Caco-2 (cell line): Measurements from ENCODE around the gene GTF3C5. TPM values are rescaled to one million over a fixed set of nuclear protein-coding genes. Genes with fewer than 3 reads are reported as not detected.

Experiments used
- BruUV-seq: library from RNA; stranded (reverse); fragments of 400-500 nt; replicated peaks from 2 replicates; lab custom pipeline; 2021; lab: Mats Ljungman, UMichigan
- CTCF ChIA-PET: fragments of 300-600 bp; sonication (Branson Sonifier 250); formaldehyde crosslinking; loops from one replicate; lab custom pipeline; 2022; ENCODE audit warnings: antibody characterized with exemption; lab: Charles Lee
- POLR2A ChIA-PET: fragments of 300-600 bp; sonication (Branson Sonifier 250); formaldehyde crosslinking; loops from one replicate; lab custom pipeline; 2022; ENCODE audit warnings: antibody characterized with exemption; lab: Charles Lee
- DNase-seq, 2 experiments: peaks; one replicate each; pipeline versions ENCODE4 v3.0.0 to v3.0.0-alpha.2; 2020 to 2022
- H3K27me3 ChIP-seq: replicated peaks from 2 replicates; pipeline ENCODE4 v1.6.0; 2011; ENCODE audit warnings: low read length; ENCODE audit not compliant: control insufficient read depth, insufficient read depth
- H3K36me3 ChIP-seq: 2 replicates; pipeline ENCODE4 v1.5.1; 2011; ENCODE audit warnings: low read length; ENCODE audit not compliant: control insufficient read depth, insufficient read depth
- H3K4me1 ChIP-seq: fragments of 250-450 bp; sonication (Bioruptor Pico); 2 replicates; pipeline ENCODE4 v1.5.1; 2020; ENCODE audit warnings: mild to moderate bottlenecking
- H3K4me3 ChIP-seq: 2 replicates; pipeline ENCODE4 v1.5.1; 2011; ENCODE audit warnings: low read depth, mild to moderate bottlenecking, control low read depth, low read length
- H3K9me3 ChIP-seq: fragments of 250-450 bp; sonication (Bioruptor Pico); 2 replicates; pipeline ENCODE4 v1.5.1; 2020; ENCODE audit warnings: mild to moderate bottlenecking, moderate library complexity
- H3K27ac Mint-ChIP-seq: one replicate; pipeline ENCODE4 v1.8.0; 2022; ENCODE audit warnings: mixed read lengths; ENCODE audit not compliant: unreplicated experiment
- H3K27me3 Mint-ChIP-seq: one replicate; pipeline ENCODE4 v1.8.0; 2022; ENCODE audit warnings: mixed read lengths; ENCODE audit not compliant: insufficient read depth, unreplicated experiment
- H3K36me3 Mint-ChIP-seq: one replicate; pipeline ENCODE4 v1.8.0; 2022; ENCODE audit warnings: mild to moderate bottlenecking, mixed read lengths; ENCODE audit not compliant: insufficient read depth, unreplicated experiment
- H3K4me1 Mint-ChIP-seq: one replicate; pipeline ENCODE4 v1.8.0; 2022; ENCODE audit warnings: low read depth, mixed read lengths; ENCODE audit not compliant: unreplicated experiment
- H3K4me3 Mint-ChIP-seq: one replicate; pipeline ENCODE4 v1.8.0; 2022; ENCODE audit warnings: mild to moderate bottlenecking, moderate library complexity, mixed read lengths; ENCODE audit not compliant: unreplicated experiment
- H3K9me3 Mint-ChIP-seq: one replicate; pipeline ENCODE4 v1.8.0; 2022; ENCODE audit warnings: mixed read lengths; ENCODE audit not compliant: unreplicated experiment
- intact Hi-C: fragments of 100-400 bp; cut with micrococcal nuclease; formaldehyde crosslinking; loops from one replicate; pipeline ENCODE4 v1.10.0; 2022; ENCODE audit not compliant: unreplicated experiment
- total RNA-seq: library from RNA; stranded (reverse); gene quantifications from 2 replicates; pipeline ENCODE4 v1.2.3, GENCODE V29; 2022
- TF ChIP-seq, protein P1 (sequence below), 2 experiments: fragments of 200-600 bp in 1 of 2; IDR thresholded peaks; 1 replicate in 1 of 2; 2 replicates in 1 of 2; pipeline versions ENCODE4 v1.5.1 to v1.8.0; 2011 to 2022; ENCODE audit warnings: antibody characterized with exemption in 1 of 2, control low read depth in 1 of 2, inconsistent platforms in 1 of 2, low read depth in 1 of 2, low read length in 1 of 2, mild to moderate bottlenecking in 1 of 2, moderate library complexity in 1 of 2; ENCODE audit not compliant: insufficient read depth in 1 of 2, severe bottlenecking in 1 of 2, unreplicated experiment in 1 of 2

Gene GTF3C5
- total RNA-seq, 1 experiment from 2014 or later: 73.1 TPM

- TF ChIP-seq, protein P1, sequence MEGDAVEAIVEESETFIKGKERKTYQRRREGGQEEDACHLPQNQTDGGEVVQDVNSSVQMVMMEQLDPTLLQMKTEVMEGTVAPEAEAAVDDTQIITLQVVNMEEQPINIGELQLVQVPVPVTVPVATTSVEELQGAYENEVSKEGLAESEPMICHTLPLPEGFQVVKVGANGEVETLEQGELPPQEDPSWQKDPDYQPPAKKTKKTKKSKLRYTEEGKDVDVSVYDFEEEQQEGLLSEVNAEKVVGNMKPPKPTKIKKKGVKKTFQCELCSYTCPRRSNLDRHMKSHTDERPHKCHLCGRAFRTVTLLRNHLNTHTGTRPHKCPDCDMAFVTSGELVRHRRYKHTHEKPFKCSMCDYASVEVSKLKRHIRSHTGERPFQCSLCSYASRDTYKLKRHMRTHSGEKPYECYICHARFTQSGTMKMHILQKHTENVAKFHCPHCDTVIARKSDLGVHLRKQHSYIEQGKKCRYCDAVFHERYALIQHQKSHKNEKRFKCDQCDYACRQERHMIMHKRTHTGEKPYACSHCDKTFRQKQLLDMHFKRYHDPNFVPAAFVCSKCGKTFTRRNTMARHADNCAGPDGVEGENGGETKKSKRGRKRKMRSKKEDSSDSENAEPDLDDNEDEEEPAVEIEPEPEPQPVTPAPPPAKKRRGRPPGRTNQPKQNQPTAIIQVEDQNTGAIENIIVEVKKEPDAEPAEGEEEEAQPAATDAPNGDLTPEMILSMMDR (IDR thresholded peaks at IDR 0.05; ENCODE audit: insufficient read depth in 1 of 2, low read depth in 1 of 2, low read length in 1 of 2, severe bottlenecking in 1 of 2, unreplicated experiment in 1 of 2): no peak
- H3K4me1 ChIP-seq: no peaks in the 10 kb centered on the region
- H3K4me3 ChIP-seq: no peak overlapping the region
- no peak overlapping the region for H3K27ac Mint-ChIP-seq
- CTCF ChIA-PET: no interaction called here
- H3K9me3 Mint-ChIP-seq: no peaks in the 10 kb centered on the region
- H3K27me3 Mint-ChIP-seq: no peaks in the 10 kb centered on the region
- no peaks in the 10 kb centered on the region for H3K27me3 ChIP-seq
- BruUV-seq: no TSS peak
- peaks cover 6% of the 10 kb centered on the region for H3K4me1 Mint-ChIP-seq
- H3K36me3 ChIP-seq: no peaks in the 10 kb centered on the region; the same call in 1 of the 2 replicates
- intact Hi-C loops: no loop called here
- no peak for DNase-seq
- no peaks in the 10 kb centered on the region for H3K9me3 ChIP-seq
- peaks cover 54% of the 10 kb centered on the region for H3K36me3 Mint-ChIP-seq
- POLR2A ChIA-PET: no interaction called here
- no peak overlapping the region for H3K4me3 Mint-ChIP-seq
Observed at GRCh38 chr9:133044661-133045060, 13.9 kb downstream of the GTF3C5 start.

GRCh38 chr9:133045132-133045531, 14.3 kb downstream of the GTF3C5 start:
- BruUV-seq: no TSS peak

DNA sequence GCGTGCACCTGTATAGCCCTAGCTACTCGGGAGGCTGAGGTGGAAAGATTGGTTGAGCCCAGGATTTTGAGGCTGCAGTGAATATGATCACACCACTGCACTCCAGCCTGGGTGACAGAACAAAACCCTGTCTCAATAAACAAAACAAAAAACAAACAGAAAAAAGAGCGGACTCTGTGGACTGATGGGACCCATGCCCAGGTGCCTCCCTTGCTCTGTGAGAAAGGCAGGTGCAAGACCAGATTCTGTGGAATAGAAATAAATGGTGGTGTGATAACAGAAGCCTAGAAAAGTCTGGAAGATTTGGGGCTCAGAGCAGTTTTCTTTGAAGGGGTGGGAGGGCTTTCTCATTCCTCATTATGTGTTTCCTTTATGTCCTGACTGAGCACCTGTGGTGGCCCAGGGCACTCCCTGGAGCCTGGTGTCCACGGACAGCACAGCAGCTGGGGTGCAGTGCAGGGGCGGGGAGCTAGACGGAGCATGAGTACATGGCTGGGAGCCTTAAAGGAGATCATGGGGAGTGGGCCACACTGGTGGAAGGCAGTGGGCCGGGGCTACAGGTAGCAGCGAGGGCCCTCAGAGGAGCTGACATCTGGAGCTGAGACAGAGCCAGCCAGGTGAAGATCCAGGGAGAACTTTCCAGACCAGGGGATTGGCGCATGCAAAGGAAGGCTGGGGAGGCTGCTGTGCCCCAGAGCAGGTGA, 15.6 kb downstream of the GTF3C5 start:
- TF ChIP-seq, protein P1 (IDR thresholded peaks at IDR 0.05; ENCODE audit: insufficient read depth in 1 of 2, low read depth in 1 of 2, low read length in 1 of 2, severe bottlenecking in 1 of 2, unreplicated experiment in 1 of 2): no peak
- Mint-ChIP-seq H3K9me3 (no peaks in the 10 kb centered on the region), H3K27ac (no peak overlapping the region), H3K4me1 (peaks cover 6% of the 10 kb centered on the region), H3K27me3 (no peaks in the 10 kb centered on the region), H3K36me3 (peaks cover 60% of the 10 kb centered on the region), H3K4me3 (no peak overlapping the region)
- no peaks in the 10 kb centered on the region for H3K9me3 ChIP-seq
- intact Hi-C loops: no loop called here
- no peaks in the 10 kb centered on the region for H3K4me1 ChIP-seq
- POLR2A ChIA-PET: no interaction called here
- no peak overlapping the region for H3K4me3 ChIP-seq
- H3K36me3 ChIP-seq: no peaks in the 10 kb centered on the region; the same call in 1 of the 2 replicates
- CTCF ChIA-PET: no interaction called here
- no peak for DNase-seq
- no TSS peak for BruUV-seq
- H3K27me3 ChIP-seq: no peaks in the 10 kb centered on the region

More at GRCh38 chr9:133045132-133045531, 14.3 kb downstream of the GTF3C5 start:
- ChIA-PET POLR2A (no interaction called here), CTCF (no interaction called here)
- no peak overlapping the region for H3K4me3 Mint-ChIP-seq
- no peak for DNase-seq
- Histone ChIP-seq H3K4me3 (no peak overlapping the region), H3K9me3 (no peaks in the 10 kb centered on the region), H3K4me1 (no peaks in the 10 kb centered on the region), H3K27me3 (no peaks in the 10 kb centered on the region), H3K36me3 (no peaks in the 10 kb centered on the region; the same call in 1 of the 2 replicates)
- H3K27me3 Mint-ChIP-seq: no peaks in the 10 kb centered on the region
- peaks cover 6% of the 10 kb centered on the region for H3K4me1 Mint-ChIP-seq
- no peaks in the 10 kb centered on the region for H3K9me3 Mint-ChIP-seq
- intact Hi-C loops: no loop called here
- TF ChIP-seq, protein P1 (IDR thresholded peaks at IDR 0.05; ENCODE audit: insufficient read depth in 1 of 2, low read depth in 1 of 2, low read length in 1 of 2, severe bottlenecking in 1 of 2, unreplicated experiment in 1 of 2): no peak
- H3K27ac Mint-ChIP-seq: no peak overlapping the region
- peaks cover 54% of the 10 kb centered on the region for H3K36me3 Mint-ChIP-seq
